Skeletal muscle satellite cell (primary cell): ENCODE results near the gene TRERF1.

Experiments
- H3K27me3 ChIP-seq: 2 replicates; pipeline ENCODE4 v1.7.0; 2013; ENCODE audit warnings: low read length; ENCODE audit not compliant: control insufficient read depth, insufficient read depth
- H3K36me3 ChIP-seq: 2 replicates; pipeline ENCODE4 v1.7.0; 2013; ENCODE audit warnings: mild to moderate bottlenecking, control low read depth, low read length; ENCODE audit not compliant: insufficient read depth
- H3K4me1 ChIP-seq: 2 replicates; pipeline ENCODE4 v1.7.0; 2013; ENCODE audit warnings: low read length; ENCODE audit not compliant: control insufficient read depth, insufficient read depth
- H3K4me2 ChIP-seq: 2 replicates; pipeline ENCODE4 v1.7.0; 2013; ENCODE audit warnings: mild to moderate bottlenecking, low read length
- H3K4me3 ChIP-seq: 2 replicates; pipeline ENCODE4 v1.7.0; 2013; ENCODE audit warnings: low read length
- H3K9ac ChIP-seq: 2 replicates; pipeline ENCODE4 v1.7.0; 2013; ENCODE audit warnings: mild to moderate bottlenecking, low read depth, low read length, moderate library complexity
- H3K9me3 ChIP-seq: replicated peaks from 2 replicates; pipeline ENCODE4 v1.7.0; 2013; ENCODE audit warnings: mild to moderate bottlenecking, control low read depth, low read length

Gene TRERF1

GRCh38 chr6:42401613-42401951 is 50.1 kb downstream of the TRERF1 start:
- Histone ChIP-seq H3K9me3 (no peaks in the 10 kb centered on the region), H3K27me3 (no peaks in the 10 kb centered on the region), H3K36me3 (no peaks in the 10 kb centered on the region), H3K4me3 (no peak overlapping the region), H3K4me1 (peaks cover 19% of the 10 kb centered on the region), H3K9ac (no peak overlapping the region), H3K4me2 (no peak overlapping the region)

- Histone ChIP-seq H3K4me3 (no peak overlapping the region), H3K27me3 (no peaks in the 10 kb centered on the region), H3K9me3 (no peaks in the 10 kb centered on the region), H3K36me3 (no peaks in the 10 kb centered on the region), H3K9ac (no peak overlapping the region), H3K4me2 (no peak overlapping the region), H3K4me1 (peaks cover 18% of the 10 kb centered on the region)
Observed at GRCh38 chr6:42400886-42401612, 50.7 kb downstream of the TRERF1 start.

GRCh38 chr6:42400061-42400760 is 51.5 kb downstream of the TRERF1 start:
- no peak overlapping the region for H3K9ac ChIP-seq
- H3K4me2 ChIP-seq, result no peak overlapping the region
- no peaks in the 10 kb centered on the region for H3K27me3 ChIP-seq
- no peaks in the 10 kb centered on the region for H3K9me3 ChIP-seq
- H3K4me1 ChIP-seq, result peaks cover 18% of the 10 kb centered on the region
- no peak overlapping the region for H3K4me3 ChIP-seq
- no peaks in the 10 kb centered on the region for H3K36me3 ChIP-seq

- no peaks in the 10 kb centered on the region for H3K36me3 ChIP-seq
- no peak overlapping the region for H3K4me2 ChIP-seq
- H3K9ac ChIP-seq, result no peak overlapping the region
- no peaks in the 10 kb centered on the region for H3K9me3 ChIP-seq
- H3K27me3 ChIP-seq, result no peaks in the 10 kb centered on the region
- H3K4me3 ChIP-seq, result no peak overlapping the region
- no peaks in the 10 kb centered on the region for H3K4me1 ChIP-seq
Observed at GRCh38 chr6:42396720-42397119, 55.0 kb downstream of the TRERF1 start.

- H3K9me3 ChIP-seq, result no peaks in the 10 kb centered on the region
- no peak overlapping the region for H3K4me3 ChIP-seq
- H3K27me3 ChIP-seq, result no peaks in the 10 kb centered on the region
- no peaks in the 10 kb centered on the region for H3K36me3 ChIP-seq
- H3K9ac ChIP-seq, result no peak overlapping the region
- H3K4me1 ChIP-seq, result no peaks in the 10 kb centered on the region
- no peak overlapping the region for H3K4me2 ChIP-seq
Observed at GRCh38 chr6:42394881-42395620, 56.7 kb downstream of the TRERF1 start.

GRCh38 chr6:42394151-42394550 is 57.6 kb downstream of the TRERF1 start:
- no peaks in the 10 kb centered on the region for H3K27me3 ChIP-seq
- H3K9me3 ChIP-seq, result no peaks in the 10 kb centered on the region
- no peak overlapping the region for H3K4me3 ChIP-seq
- no peak overlapping the region for H3K4me2 ChIP-seq
- no peak overlapping the region for H3K9ac ChIP-seq
- H3K36me3 ChIP-seq, result no peaks in the 10 kb centered on the region
- no peaks in the 10 kb centered on the region for H3K4me1 ChIP-seq

GRCh38 chr6:42393339-42393738 is 58.4 kb downstream of the TRERF1 start:
- no peaks in the 10 kb centered on the region for H3K36me3 ChIP-seq
- no peaks in the 10 kb centered on the region for H3K4me1 ChIP-seq
- H3K27me3 ChIP-seq, result no peaks in the 10 kb centered on the region

GRCh38 chr6:42392833-42393232 is 58.9 kb downstream of the TRERF1 start:
- H3K36me3 ChIP-seq, result no peaks in the 10 kb centered on the region
- no peak overlapping the region for H3K9ac ChIP-seq
- H3K4me2 ChIP-seq, result no peak overlapping the region
- H3K4me3 ChIP-seq, result no peak overlapping the region
- H3K4me1 ChIP-seq, result no peaks in the 10 kb centered on the region
- no peaks in the 10 kb centered on the region for H3K27me3 ChIP-seq
- no peaks in the 10 kb centered on the region for H3K9me3 ChIP-seq

More at GRCh38 chr6:42393339-42393738, 58.4 kb downstream of the TRERF1 start:
- Histone ChIP-seq H3K9ac (no peak overlapping the region), H3K4me3 (no peak overlapping the region), H3K4me2 (no peak overlapping the region), H3K9me3 (no peaks in the 10 kb centered on the region)

GRCh38 chr6:42391441-42391840 is 60.3 kb downstream of the TRERF1 start:
- Histone ChIP-seq H3K4me1 (no peaks in the 10 kb centered on the region), H3K4me2 (no peak overlapping the region)

GRCh38 chr6:42390228-42390934 is 61.3 kb downstream of the TRERF1 start:
- no peak overlapping the region for H3K4me3 ChIP-seq
- no peaks in the 10 kb centered on the region for H3K27me3 ChIP-seq

More at GRCh38 chr6:42391441-42391840, 60.3 kb downstream of the TRERF1 start:
- Histone ChIP-seq H3K27me3 (no peaks in the 10 kb centered on the region), H3K9me3 (no peaks in the 10 kb centered on the region), H3K4me3 (no peak overlapping the region), H3K36me3 (no peaks in the 10 kb centered on the region), H3K9ac (no peak overlapping the region)

GRCh38 chr6:42389736-42390135 is 62.0 kb downstream of the TRERF1 start:
- H3K27me3 ChIP-seq, result no peaks in the 10 kb centered on the region
- no peak overlapping the region for H3K4me2 ChIP-seq
- H3K9ac ChIP-seq, result no peak overlapping the region
- no peak overlapping the region for H3K4me3 ChIP-seq
- H3K9me3 ChIP-seq, result no peaks in the 10 kb centered on the region
- no peaks in the 10 kb centered on the region for H3K36me3 ChIP-seq
- no peaks in the 10 kb centered on the region for H3K4me1 ChIP-seq

More at GRCh38 chr6:42390228-42390934, 61.3 kb downstream of the TRERF1 start:
- Histone ChIP-seq H3K4me1 (no peaks in the 10 kb centered on the region), H3K9ac (no peak overlapping the region), H3K36me3 (no peaks in the 10 kb centered on the region), H3K4me2 (no peak overlapping the region), H3K9me3 (no peaks in the 10 kb centered on the region)
